NCI-H1417 (cell line): Measurements from ENCODE around the gene AXDND1.
"Not testable (repeated sequence)": the region's sequence is repeated elsewhere in the genome, so short reads cannot be mapped to it uniquely, and the experiment has no call there.

Experiments used
- DNase-seq, 3 experiments: peaks; one replicate each; lab custom pipeline; 2025; lab: John Stamatoyannopoulos, UW

The AXDND1 gene

GRCh38 chr1:179366093-179366800, 476 bp downstream of the AXDND1 start:
- no peak for DNase-seq

- peak; percentile 44 to 93 (median 83) for DNase-seq
These were observed 4.1 kb downstream of the AXDND1 start for GRCh38 chr1:179369751-179370341.

- no peak for DNase-seq
These were observed 6.4 kb downstream of the AXDND1 start for GRCh38 chr1:179372160-179372559.

- DNase-seq = no peak
These were observed 10.5 kb downstream of the AXDND1 start for GRCh38 chr1:179376223-179376622.

GRCh38 chr1:179380299-179380698, 14.5 kb downstream of the AXDND1 start:
- no peak for DNase-seq

- no peak for DNase-seq
These were observed 18.3 kb downstream of the AXDND1 start for GRCh38 chr1:179384027-179384426.

- no peak for DNase-seq
These were observed 19.7 kb downstream of the AXDND1 start for GRCh38 chr1:179385510-179385909.

- DNase-seq = no peak
These were observed 27.9 kb downstream of the AXDND1 start for GRCh38 chr1:179393721-179394120.

- not testable (repeated sequence) for DNase-seq
These were observed 33.6 kb downstream of the AXDND1 start for GRCh38 chr1:179399399-179399798.

GRCh38 chr1:179417760-179418159, 52.0 kb downstream of the AXDND1 start:
- DNase-seq = not testable (repeated sequence)

- not testable (repeated sequence) for DNase-seq
These were observed 52.9 kb downstream of the AXDND1 start for GRCh38 chr1:179418706-179419105.

- DNase-seq = no peak
These were observed 58.8 kb downstream of the AXDND1 start for GRCh38 chr1:179424610-179425009.

- no peak for DNase-seq
These were observed 59.4 kb downstream of the AXDND1 start for GRCh38 chr1:179425186-179425585.

GRCh38 chr1:179437171-179437570, 71.4 kb downstream of the AXDND1 start:
- DNase-seq = no peak

- not testable (repeated sequence) for DNase-seq
These were observed 73.9 kb downstream of the AXDND1 start for GRCh38 chr1:179439646-179440045.

GRCh38 chr1:179440301-179440700, 74.5 kb downstream of the AXDND1 start:
- peak in 1 of 3 experiments; percentile 1 for DNase-seq

- no peak for DNase-seq
These were observed 75.2 kb downstream of the AXDND1 start for GRCh38 chr1:179440971-179441370.

- no peak for DNase-seq
These were observed 75.7 kb downstream of the AXDND1 start for GRCh38 chr1:179441501-179441900.

- not testable (repeated sequence) for DNase-seq
These were observed 77.1 kb downstream of the AXDND1 start for GRCh38 chr1:179442846-179443245.

- DNase-seq = no peak
These were observed 79.8 kb downstream of the AXDND1 start for GRCh38 chr1:179445593-179445992.

GRCh38 chr1:179447489-179447888, 81.7 kb downstream of the AXDND1 start:
- peak; percentile 11 to 30 (median 19) for DNase-seq

GRCh38 chr1:179448437-179449149, 82.8 kb downstream of the AXDND1 start:
- DNase-seq = no peak

- DNase-seq = not testable (repeated sequence)
These were observed 93.9 kb downstream of the AXDND1 start for GRCh38 chr1:179459606-179460206.
